Heart left ventricle (tissue), 16 donors: ENCODE data around the gene ACE. TPM values are rescaled to one million over a fixed set of nuclear protein-coding genes. Genes with fewer than 3 reads are reported as not detected.

ENCODE experiments used
- ATAC-seq, 4 donors: fragments of 200-7000 bp; cut with Tn5 transposase; one replicate each; pipeline ENCODE4 v1.9.1; 2020 to 2022; ENCODE audit warnings: moderate library complexity in 4 of 4, mild to moderate bottlenecking in 3 of 4, moderate number of reproducible peaks in 1 of 4
- DNase-seq, 5 donors: peaks; one replicate each; pipeline ENCODE4 v3.0.0-alpha.2; 2020
- H3K27ac ChIP-seq, 12 donors: fragments of 200-600 bp; sonication (generic) in 4 of 12; one replicate each; pipeline versions ENCODE4 v1.5.0 to v1.8.0; 2016 to 2022; ENCODE audit warnings: mild to moderate bottlenecking in 2 of 12
- H3K27me3 ChIP-seq, 9 donors: fragments of 200-600 bp; sonication (generic) in 2 of 9; one replicate each; pipeline versions ENCODE4 v1.5.1 to v1.8.0; 2016 to 2022; ENCODE audit warnings: mild to moderate bottlenecking in 3 of 9
- H3K36me3 ChIP-seq, 9 donors: fragments of 200-600 bp; sonication (generic) in 2 of 9; one replicate each; pipeline versions ENCODE4 v1.5.0 to v1.8.0; 2018 to 2022; ENCODE audit warnings: mild to moderate bottlenecking in 2 of 9
- H3K4me1 ChIP-seq, 12 donors: fragments of 200-600 bp; sonication (generic) in 4 of 12; one replicate each; pipeline versions ENCODE4 v1.5.0 to v1.8.0; 2016 to 2022; ENCODE audit warnings: mild to moderate bottlenecking in 3 of 12
- H3K4me3 ChIP-seq, 12 donors: fragments of 200-600 bp; sonication (generic) in 4 of 12; one replicate each; pipeline versions ENCODE4 v1.5.0 to v1.8.0; 2017 to 2022; ENCODE audit warnings: mild to moderate bottlenecking in 9 of 12, moderate library complexity in 4 of 12
- H3K9me3 ChIP-seq, 12 donors: fragments of 200-600 bp; sonication (generic) in 4 of 12; one replicate each; pipeline versions ENCODE4 v1.5.0 to v1.8.0; 2016 to 2022; ENCODE audit warnings: mild to moderate bottlenecking in 1 of 12
- CTCF ChIP-seq, 12 donors: fragments of 200-600 bp; sonication (generic) in 4 of 12; IDR thresholded peaks; one replicate each; pipeline versions ENCODE4 v1.5.0 to v1.8.0; 2018 to 2022; ENCODE audit warnings: antibody characterized with exemption in 12 of 12, mild to moderate bottlenecking in 5 of 12
- POLR2A ChIP-seq, 2 donors: fragments of 450-650 bp; IDR thresholded peaks; one replicate each; pipeline ENCODE4 v1.6.1; 2017; ENCODE audit warnings: antibody characterized with exemption in 2 of 2, mild to moderate bottlenecking in 2 of 2, moderate library complexity in 2 of 2
- WGBS, 4 donors: extraction: QIAGEN DNeasy Blood & Tissue Kit in 2 of 4; methylation state at CpG; one replicate each; pipeline versions ENCODE4 v1.1.5 to v1.1.7; 2013 to 2018; 5-methylcytosine and 5-hydroxymethylcytosine counted together
- intact Hi-C, 10 donors: fragments of 100-400 bp; cut with DNase I; formaldehyde crosslinking; loops; one replicate each; pipeline versions ENCODE4 v1.11.1 to v1.14.2; 2022
- polyA plus RNA-seq, 2 donors: library from polyadenylated mRNA; stranded (reverse); fragments of 200-250 nt; gene quantifications; one replicate each; pipeline ENCODE4 v1.2.3, GENCODE V29; 2013
- total RNA-seq, 9 donors: library from RNA; depleted of rRNA in 2 of 9; stranded (reverse); fragments of >200 nt in 2 of 9; fragmentation: NEBNext Ultra II Directional in 3 of 9; extraction: Animal tissue kit (Norgen Biotek cat#: 25700) in 3 of 9; gene quantifications; one replicate each; pipeline versions ENCODE4 v1.1.0 to v1.2.4, GENCODE V29; 2016 to 2023
- donor health status: ischemic (EF 13 %, LVEDD 7.1; RV severe dilation, severe dysfunction).
- donor health status: healthy with polysubstance abuse.
- donor health status: DM: no; HTN: yes; CAD: no.
- donor health status: DM: no; HTN: no; CAD: no.
- donor health status: ischemic (EF 25% LVEDD 6.9; RV normal size, moderate dysfunction).
- donor health status: ischemic (EF 25% LVEDD 5.7; RV mildly dilated, moderate dysfunction).
- donor health status: healthy.
- donor health status: DM: yes; HTN: yes; CAD: no.
- donor health status: ischemic (EF 35%, LVEDD 5.7; RV mildly dilated, moderate dysfunction).
- donor health status: nonischemic (EF 11% LVEDD 7.7; RV severe dilation, severe dysfunction).
- donor health status: DM: yes; HTN: yes; CAD: no.
- donor health status: PGD.
- donor health status: ischemic (EF 29% LVEDD 5.4; RV normal size, mild dysfunction).
- donor health status: nonischemic (EF 23%, LVEDD 6.1; RV moderate dilation, normal function).

ACE gene
- total and polyA plus RNA-seq, 11 donors, result 1.6 to 42.3 (median 7.6) TPM

- Histone ChIP-seq H3K4me1 (no peaks in the 10 kb centered on the region), H3K27me3 (no peaks in the 10 kb centered on the region), H3K27ac (no peak overlapping the region), H3K4me3 (no peak overlapping the region), H3K36me3 (peaks cover 0 to 17% (median 0%) of the 10 kb centered on the region in 9 donors), H3K9me3 (no peaks in the 10 kb centered on the region)
- 76 to 86% (median 80%) methylated on average over 5 to 8 of the region's 8 CpGs for WGBS, 4 donors
- ATAC-seq, result no peak
- TF ChIP-seq CTCF (IDR thresholded peaks at IDR 0.05) (no peak), POLR2A (IDR thresholded peaks at IDR 0.05) (no peak)
- peak in 1 of 5 donors; percentile 44 for DNase-seq
- intact Hi-C loops, result no loop called here
Observed at GRCh38 chr17:63491413-63491812, 14.6 kb downstream of the ACE start.

DNA sequence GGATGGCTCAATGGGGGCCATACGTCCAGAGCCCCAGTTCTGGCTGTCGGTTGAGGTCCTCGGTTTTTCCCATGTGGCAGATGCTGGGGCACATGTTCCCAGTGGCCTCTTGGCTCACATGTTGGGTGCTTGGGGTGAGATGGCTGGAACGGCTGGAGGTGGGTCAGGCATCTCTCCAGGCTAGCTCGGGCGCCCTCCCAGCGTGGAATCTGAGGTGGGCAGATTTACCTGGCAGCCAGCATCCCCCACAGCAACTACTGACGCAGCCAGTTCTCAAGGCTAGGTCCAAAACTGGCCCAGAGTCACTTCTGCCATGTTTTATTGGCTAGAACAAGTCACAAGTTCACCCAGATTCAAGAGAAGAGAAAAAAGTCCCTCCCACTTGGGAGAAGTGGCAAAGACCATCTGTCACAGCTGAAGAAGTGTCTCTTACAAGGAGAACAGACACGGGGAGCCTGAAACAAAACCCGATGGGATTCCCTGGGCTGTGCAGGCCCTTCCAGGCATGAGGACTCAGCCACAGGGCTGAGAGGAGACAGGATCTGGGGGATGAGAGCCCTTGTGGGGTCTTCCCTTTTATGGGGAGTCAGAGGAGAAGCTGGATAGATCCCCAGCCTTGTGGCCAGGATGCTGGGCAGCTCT, 15.2 kb downstream of the ACE start:
- H3K4me3 ChIP-seq, result no peak overlapping the region
- no peak for ATAC-seq
- WGBS, 4 donors, result 59 to 85% (median 82%) methylated on average over 5 to 10 of the region's 10 CpGs
- DNase-seq, result peak in 1 of 5 donors; percentile 15
- no peak overlapping the region for H3K27ac ChIP-seq
- TF ChIP-seq CTCF (IDR thresholded peaks at IDR 0.05) (no peak), POLR2A (IDR thresholded peaks at IDR 0.05) (no peak)
- H3K36me3 ChIP-seq, result peaks cover 0 to 17% (median 0%) of the 10 kb centered on the region in 9 donors
- intact Hi-C loops, result no loop called here
- no peaks in the 10 kb centered on the region for H3K27me3 ChIP-seq
- H3K4me1 ChIP-seq, result no peaks in the 10 kb centered on the region
- H3K9me3 ChIP-seq, result no peaks in the 10 kb centered on the region

GRCh38 chr17:63492940-63493339, 16.1 kb downstream of the ACE start:
- intact Hi-C loops, result no loop called here
- peaks cover 0 to 17% (median 0%) of the 10 kb centered on the region in 9 donors for H3K36me3 ChIP-seq
- no peaks in the 10 kb centered on the region for H3K9me3 ChIP-seq
- no peaks in the 10 kb centered on the region for H3K27me3 ChIP-seq
- no peaks in the 10 kb centered on the region for H3K4me1 ChIP-seq
- no peak overlapping the region for H3K4me3 ChIP-seq
- DNase-seq (peak in 1 of 5 donors; percentile 3), ATAC-seq (no peak)
- no peak overlapping the region for H3K27ac ChIP-seq
- WGBS, 4 donors, result 88 to 95% (median 92%) methylated on average over 5 to 6 of the region's 6 CpGs
- TF ChIP-seq POLR2A (IDR thresholded peaks at IDR 0.05) (no peak), CTCF (IDR thresholded peaks at IDR 0.05) (no peak)

DNA sequence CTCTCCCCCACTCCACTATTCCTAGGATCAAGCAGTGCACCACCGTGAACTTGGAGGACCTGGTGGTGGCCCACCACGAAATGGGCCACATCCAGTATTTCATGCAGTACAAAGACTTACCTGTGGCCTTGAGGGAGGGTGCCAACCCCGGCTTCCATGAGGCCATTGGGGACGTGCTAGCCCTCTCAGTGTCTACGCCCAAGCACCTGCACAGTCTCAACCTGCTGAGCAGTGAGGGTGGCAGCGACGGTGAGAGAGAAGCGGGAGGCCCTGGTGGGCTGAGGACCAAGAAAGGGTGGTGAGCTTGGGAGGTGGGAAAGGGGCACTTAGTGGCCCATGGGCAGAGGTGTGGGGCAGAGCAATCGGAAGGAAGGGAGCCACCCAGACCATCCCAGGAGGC, 16.6 kb downstream of the ACE start:
- H3K4me3 ChIP-seq, result no peak overlapping the region
- no peak for ATAC-seq
- DNase-seq, result peak in 1 of 5 donors; percentile 20
- WGBS, 4 donors, result 93 to 95% (median 94%) methylated on average over 9 of the region's 9 CpGs
- intact Hi-C loops, result no loop called here
- TF ChIP-seq POLR2A (IDR thresholded peaks at IDR 0.05) (no peak), CTCF (IDR thresholded peaks at IDR 0.05) (no peak)
- no peak overlapping the region for H3K27ac ChIP-seq
- no peaks in the 10 kb centered on the region for H3K4me1 ChIP-seq
- no peaks in the 10 kb centered on the region for H3K9me3 ChIP-seq
- peaks cover 0 to 17% (median 0%) of the 10 kb centered on the region in 9 donors for H3K36me3 ChIP-seq
- H3K27me3 ChIP-seq, result no peaks in the 10 kb centered on the region
